Amniotic stem cell (primary cell): Measurements from ENCODE around the gene CUX1.
"Not testable (repeated sequence)": the region's sequence is repeated elsewhere in the genome, so short reads cannot be mapped to it uniquely, and the experiment has no call there.

ENCODE experiments used
- DNase-seq: peaks from one replicate; lab custom pipeline; 2025; lab: John Stamatoyannopoulos, UW

Gene CUX1

DNA sequence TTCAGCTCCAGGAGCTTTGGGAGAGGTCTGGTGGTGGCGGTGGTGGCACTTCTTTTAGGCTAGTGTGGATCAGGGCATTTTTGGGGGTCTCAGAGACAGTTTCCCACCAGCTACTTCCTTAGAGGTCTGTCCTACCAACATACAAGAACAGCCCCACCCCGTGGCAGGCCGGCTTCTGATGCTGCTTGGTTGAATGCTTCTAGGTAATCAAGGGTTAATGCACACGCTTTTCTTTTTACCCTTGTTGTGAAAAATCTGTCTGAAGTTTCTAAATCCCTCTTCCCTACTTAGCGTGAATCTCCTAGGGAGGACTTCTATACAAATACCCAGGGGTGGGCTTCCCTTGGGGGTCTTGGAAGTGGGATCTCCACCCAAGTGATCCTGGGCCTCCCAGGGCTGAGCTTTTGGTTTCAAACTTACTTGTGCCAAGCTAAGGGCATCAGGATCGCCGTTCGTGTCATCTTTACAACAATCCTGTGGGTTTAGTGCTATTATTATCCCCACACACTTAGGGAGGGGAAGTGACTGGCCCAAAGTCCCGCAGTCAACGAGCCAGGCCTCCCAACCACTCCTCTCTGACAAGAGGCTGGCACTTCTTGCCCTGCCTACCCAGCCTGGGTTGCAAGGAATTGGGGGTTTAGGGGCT lies 471.0 kb downstream of the CUX1 start:
- DNase-seq, result no peak

GRCh38 chr7:102289057-102289456 lies 471.6 kb downstream of the CUX1 start:
- DNase-seq, result no peak

- no peak for DNase-seq
Measured at GRCh38 chr7:102291056-102291915, 473.9 kb downstream of the CUX1 start.

DNA sequence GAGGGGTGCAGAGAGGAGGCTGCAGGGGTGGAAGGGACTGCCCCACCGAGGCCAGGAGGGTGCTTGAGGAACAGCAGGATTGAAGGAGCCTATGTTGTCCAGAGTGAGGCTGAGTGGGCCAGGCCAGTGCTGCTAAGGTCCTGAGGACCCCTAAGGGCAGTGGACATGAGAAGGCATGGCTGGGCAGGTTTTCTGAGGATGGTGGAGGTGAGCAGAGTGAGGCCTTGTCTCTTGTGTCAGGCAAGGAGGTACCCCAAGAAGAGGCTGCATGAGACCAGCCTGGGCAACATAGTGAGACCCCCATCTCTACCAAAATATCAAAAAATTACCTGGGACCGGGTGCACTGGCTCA lies 474.5 kb downstream of the CUX1 start:
- no peak for DNase-seq

- no peak for DNase-seq
Measured at GRCh38 chr7:102292813-102293798, 475.7 kb downstream of the CUX1 start.

GRCh38 chr7:102294589-102294988 lies 477.2 kb downstream of the CUX1 start:
- DNase-seq, result no peak

- DNase-seq, result no peak
Measured at GRCh38 chr7:102295346-102296178, 478.1 kb downstream of the CUX1 start.

DNA sequence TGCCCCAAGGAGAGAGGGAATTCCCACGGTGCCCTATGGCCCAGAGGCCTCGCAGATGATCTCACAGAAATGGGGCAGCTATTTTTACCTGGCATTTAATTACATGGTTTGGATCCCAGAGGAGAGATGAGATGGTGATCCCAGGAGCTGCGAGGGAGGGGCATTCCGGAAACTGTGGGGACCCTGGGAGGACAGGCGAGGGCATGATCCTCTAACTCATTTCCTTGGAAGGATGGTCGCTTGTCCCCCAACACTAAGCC lies 478.7 kb downstream of the CUX1 start:
- no peak for DNase-seq

DNA sequence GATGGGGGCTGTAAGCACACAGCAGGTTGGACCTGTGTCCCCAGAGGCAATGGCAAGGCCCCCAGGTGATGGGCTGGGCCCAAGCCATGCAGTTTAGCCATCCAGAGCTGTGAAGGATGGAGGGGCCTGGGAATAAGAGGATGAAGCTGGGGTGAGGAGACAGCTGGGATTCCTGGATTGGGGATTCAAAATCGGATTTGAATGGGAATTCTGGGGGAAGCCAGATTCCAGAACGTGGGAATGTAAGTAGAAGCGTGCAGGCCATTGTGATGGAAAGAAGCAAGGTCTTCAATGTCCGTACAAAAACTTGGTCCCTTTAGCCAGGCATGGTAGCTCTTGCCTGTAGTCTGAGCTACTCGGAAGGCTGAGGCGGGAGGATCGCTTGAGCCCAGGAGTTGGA lies 479.1 kb downstream of the CUX1 start:
- no peak for DNase-seq

DNA sequence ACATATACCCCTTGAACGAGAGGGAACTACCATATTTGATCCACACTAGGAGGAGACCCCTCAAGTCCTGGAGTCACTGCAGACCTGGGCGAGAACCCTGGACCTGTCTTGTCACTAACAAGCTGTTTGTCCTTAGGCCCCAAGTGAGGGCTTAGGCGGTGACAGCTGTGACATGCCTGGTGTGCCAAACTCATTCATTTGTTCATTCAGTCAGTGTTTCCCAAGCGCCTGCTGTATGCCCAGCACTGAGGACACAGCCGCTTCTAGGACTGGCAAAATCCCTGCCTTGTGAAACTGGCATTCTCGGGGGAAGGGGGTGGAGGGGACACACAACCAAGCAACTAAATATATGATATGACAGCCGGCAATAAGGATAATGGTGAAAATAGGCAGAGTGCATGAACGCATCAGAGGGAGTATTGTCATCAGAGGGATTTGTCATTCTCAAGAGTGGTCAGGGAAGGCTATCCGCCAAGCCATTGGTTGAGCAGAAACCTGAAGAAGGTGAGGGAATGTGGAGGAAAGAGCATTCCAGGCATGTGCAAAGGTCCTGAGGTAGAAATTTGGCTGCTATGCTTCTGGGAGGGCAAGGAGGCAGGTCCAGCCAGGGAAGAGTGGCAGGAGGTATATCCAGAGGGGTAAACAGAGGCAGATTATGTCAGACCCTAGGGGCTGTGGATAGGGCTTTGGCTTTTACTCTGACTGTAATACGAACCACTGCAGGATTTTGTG lies 480.2 kb downstream of the CUX1 start:
- DNase-seq, result no peak

GRCh38 chr7:102300643-102301221 lies 483.3 kb downstream of the CUX1 start:
- DNase-seq, result no peak

DNA sequence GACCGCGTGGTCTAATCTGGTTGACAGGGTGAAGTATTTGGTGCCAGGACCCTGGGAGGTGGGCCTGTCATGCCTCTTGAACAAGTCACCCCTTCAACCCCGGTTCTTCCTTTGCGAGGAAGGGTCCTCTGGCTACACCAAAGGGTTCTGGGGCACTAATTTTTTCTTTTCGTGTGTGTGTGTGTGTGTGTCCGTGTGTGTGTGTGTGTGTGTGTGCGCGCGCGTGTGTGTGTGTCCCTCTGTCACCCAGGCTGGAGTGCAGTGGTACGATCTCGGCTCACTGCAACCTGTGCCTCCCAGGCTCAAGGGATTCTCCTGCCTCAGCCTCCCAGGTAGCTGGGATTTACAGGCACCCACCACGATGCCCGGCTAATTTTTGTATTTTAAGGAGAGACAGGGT lies 483.9 kb downstream of the CUX1 start:
- DNase-seq, result not testable (repeated sequence)

DNA sequence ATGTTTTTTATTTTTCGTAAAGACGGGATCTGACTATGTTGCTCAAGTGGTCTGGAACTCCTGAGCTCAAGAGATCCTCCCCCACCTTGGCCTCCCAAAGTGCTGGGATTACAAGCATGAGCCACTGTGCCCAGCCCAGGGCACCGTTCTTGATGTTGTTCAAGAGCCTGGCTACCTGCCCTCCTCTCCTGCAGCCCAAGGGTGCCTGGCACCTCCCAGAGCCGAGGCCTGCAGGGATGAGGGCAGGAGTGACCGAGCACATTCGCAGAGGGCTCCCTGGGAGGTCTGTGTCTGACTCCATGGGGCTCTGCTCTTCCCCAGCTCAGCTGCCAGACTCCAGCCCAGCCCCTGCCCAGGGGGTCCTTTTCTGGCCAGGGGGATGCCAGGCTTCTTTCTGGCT lies 484.6 kb downstream of the CUX1 start:
- DNase-seq, result no peak

DNA sequence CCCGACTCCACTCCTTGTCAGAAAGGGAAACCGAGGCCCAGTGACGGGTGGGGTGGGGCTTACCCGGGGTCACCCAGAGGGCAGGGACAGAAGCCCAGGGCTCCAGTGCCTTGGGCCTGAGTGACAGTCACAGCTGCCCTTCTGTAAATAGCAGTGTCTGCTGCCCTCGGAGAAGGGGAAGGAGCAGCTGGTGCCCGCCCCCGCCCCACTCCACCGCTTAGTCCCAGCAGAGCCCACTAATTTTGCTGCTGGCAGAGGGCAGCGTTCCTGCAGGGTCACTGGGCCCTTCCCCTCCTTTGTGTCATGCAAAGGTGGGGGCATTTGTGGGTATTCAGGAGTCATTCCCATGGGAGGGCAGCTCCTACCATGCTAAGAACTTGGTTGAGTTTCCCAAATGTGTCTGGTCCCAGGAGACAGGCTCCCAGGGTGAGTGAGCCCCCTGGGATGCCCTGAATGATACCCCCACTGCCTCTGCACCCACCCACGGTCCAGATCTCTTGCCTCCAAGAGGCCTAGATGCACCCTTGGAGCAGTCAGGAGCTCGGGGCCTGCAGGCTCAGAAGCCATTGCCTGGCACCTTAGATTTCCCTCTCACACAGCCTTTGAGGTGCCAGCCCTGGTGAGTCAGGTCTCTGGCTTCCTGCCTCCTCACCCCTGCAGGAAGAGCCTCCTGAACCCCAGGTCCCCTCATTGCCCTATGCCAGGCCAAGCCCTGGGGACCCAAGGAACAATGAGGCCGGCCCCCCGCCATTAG lies 486.4 kb downstream of the CUX1 start:
- no peak for DNase-seq

DNA sequence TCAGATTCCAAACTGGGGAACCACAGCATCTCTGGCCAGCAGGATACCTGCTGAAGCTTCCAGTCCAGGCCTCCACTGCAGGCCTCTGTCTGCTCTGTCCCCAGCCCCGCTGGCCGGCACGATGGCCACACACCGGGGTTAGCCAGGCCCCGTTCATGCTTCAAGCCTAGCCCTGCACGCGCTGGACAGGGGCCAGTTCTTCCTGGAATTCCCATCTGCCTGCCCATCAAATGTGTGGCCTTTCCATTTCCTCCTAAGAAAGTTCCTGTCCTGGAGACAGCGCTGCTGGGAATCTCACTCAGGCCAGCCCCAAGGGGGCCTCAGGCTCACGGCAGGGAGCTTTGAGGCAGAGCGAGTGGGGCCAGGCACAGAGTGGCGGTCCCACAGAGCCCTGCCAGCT lies 487.2 kb downstream of the CUX1 start:
- no peak for DNase-seq

GRCh38 chr7:102305414-102306268 lies 488.2 kb downstream of the CUX1 start:
- no peak for DNase-seq

- DNase-seq, result no peak
Measured at GRCh38 chr7:102306916-102307677, 489.7 kb downstream of the CUX1 start.

GRCh38 chr7:102310414-102310815 lies 493.0 kb downstream of the CUX1 start:
- DNase-seq, result no peak
